T1000 (cell line): ENCODE data around the gene IRGQ.
A peak's percentile ranks its signal among the peaks of the same experiment; 100 is the strongest.
"Not testable (repeated sequence)": the region's sequence is repeated elsewhere in the genome, so short reads cannot be mapped to it uniquely, and the experiment has no call there.

Source experiments
- DNase-seq: peaks from one replicate; lab custom pipeline; 2025; ENCODE audit warnings: mixed read lengths; lab: John Stamatoyannopoulos, UW

IRGQ gene

DNA sequence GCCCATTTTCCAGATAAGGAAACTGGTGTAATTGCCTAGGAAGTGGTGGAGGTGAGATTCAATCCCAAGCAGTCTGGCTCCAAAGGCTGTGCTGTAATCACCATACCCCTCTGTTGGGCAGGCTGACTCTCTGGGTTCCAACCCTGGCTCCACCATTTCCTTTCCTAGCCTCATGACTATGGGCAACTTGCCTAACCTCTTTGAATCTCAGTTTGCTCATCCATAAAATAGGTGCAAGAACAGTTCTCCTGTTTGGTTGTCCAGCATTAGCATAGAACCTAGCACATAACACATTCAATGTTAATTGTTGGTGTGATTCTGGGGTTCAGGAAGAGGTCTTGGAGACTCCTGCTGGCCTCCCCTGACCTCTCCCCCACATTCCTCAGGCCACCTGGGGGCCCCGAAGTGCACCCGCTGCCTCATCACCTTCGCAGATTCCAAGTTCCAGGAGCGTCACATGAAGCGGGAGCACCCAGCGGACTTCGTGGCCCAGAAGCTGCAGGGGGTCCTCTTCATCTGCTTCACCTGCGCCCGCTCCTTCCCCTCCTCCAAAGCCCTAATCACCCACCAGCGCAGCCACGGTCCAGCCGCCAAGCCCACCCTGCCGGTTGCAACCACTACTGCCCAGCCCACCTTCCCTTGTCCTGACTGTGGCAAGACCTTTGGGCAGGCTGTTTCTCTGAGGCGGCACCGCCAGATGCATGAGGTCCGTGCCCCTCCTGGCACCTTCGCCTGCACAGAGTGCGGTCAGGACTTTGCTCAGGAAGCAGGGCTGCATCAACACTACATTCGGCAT is 2.7 kb upstream of the IRGQ start:
- DNase-seq = no peak

GRCh38 chr19:43597876-43598275 is 1.9 kb upstream of the IRGQ start:
- no peak for DNase-seq

GRCh38 chr19:43596842-43597461 is 1.0 kb upstream of the IRGQ start:
- no peak for DNase-seq

DNA sequence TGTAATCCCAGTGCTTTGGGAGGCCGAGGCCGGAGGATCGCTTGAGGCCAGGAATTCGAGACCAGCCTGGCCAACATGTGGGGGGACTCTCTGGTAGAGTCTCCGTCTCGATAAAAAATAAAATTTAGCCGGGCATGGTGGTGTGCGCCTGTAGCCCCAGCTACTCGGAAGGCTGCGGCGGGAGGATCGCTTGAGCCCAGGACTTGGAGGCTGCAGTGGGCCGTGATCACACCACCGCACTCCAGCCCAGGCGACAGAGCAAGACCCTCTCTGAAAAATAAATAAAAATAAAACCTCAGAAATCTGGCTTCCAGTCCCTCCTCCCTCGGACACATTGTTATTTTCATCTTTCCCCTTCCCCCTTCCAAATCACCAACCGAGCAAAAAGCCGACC is 332 bp downstream of the IRGQ start:
- peak; percentile 36 for DNase-seq

- peak; percentile 9 for DNase-seq
These were observed 977 bp downstream of the IRGQ start for GRCh38 chr19:43594710-43595604.

DNA sequence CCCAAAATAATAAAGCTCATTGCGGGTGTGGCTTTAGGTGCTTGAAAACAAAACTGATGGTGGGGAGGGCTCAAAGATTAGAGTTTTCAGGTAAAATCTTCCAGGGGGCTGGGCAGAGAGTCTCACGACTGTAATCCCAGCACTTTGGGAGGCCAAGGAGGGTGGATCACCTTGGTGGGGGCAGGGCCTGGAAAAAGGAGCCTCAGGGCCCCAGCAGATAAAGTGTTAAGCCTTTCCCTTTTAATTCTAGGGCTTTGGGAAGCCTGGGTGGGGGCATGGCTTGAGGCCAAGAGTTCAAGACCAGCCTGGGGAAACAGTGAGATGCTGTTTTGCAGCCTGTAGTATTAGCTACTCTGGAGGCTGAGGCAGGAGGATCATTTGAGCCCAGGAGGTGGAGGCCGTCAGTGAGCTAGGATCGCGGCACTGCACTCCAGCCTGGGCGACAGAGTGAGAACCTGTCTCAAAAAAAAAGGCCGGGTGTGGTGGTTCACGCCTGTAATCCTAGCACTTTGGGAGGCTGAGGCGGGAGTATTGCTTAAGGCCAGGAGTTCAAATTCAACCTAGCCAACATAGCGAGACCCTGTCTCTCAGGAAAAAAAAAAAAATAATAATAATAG is 1.7 kb downstream of the IRGQ start:
- DNase-seq = no peak

- DNase-seq = no peak
These were observed 3.1 kb downstream of the IRGQ start for GRCh38 chr19:43592800-43593350.

- DNase-seq = no peak
These were observed 3.8 kb downstream of the IRGQ start for GRCh38 chr19:43591904-43592772.

DNA sequence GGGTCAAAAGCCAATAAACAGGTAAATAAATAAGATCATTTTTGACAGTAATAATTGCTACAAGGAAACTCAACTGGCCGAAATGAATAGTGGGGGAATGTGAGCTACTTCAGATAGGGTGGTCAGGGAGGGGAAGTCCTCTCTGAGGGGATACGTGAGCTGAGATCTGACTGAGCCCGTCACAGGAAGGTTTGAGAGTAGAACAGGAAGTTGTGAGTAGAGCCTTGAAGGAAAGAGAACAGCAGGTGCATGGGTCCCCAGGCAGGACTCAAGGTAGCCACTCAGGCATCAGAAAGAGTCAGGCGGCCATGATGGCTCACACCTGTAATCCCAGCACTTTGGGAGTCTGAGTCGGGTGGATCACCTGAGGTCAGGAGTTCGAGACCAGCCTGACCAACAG is 6.3 kb downstream of the IRGQ start:
- DNase-seq = no peak

- no peak for DNase-seq
These were observed 6.7 kb downstream of the IRGQ start for GRCh38 chr19:43589277-43589676.

DNA sequence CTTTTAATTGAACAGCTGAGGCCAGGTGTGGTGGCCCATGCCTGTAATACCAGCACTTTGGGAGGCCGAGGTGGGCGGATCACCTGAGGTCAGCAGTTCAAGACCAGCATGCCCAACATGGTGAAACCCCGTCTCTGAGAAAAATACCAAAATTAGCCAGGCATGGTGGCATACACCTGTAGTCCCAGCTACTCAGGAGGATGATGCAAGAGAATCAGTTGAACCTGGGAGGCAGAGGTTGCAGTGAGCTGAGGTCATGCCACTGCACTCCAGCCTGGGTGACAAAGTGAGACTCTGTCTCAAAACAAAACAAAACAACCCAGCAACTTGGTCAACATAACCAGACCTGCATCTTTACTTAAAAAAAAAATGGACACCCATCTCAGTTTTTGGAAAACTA is 8.9 kb downstream of the IRGQ start:
- not testable (repeated sequence) for DNase-seq

- DNase-seq = no peak
These were observed 9.6 kb downstream of the IRGQ start for GRCh38 chr19:43586346-43586745.

DNA sequence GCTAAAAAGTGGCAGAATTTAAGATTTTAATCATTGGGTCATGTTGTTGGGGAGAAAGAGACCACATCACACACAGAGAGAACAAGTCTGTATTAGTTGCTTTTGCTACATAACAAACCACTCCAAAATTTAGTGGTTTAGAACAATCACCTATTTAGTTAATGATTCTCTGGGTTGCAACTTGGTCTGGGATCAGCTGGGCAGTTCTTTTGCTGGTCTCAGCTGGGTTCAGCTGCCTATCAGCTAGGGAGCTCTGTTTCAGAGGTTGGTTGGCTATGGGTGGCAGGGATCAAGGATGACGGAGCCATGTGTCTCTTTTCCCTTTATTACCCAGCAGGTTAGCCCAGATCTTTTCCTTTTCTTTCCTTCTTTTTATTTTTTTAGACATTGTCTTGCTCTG is 11.4 kb downstream of the IRGQ start:
- DNase-seq = no peak

- no peak for DNase-seq
These were observed 13.4 kb downstream of the IRGQ start for GRCh38 chr19:43582495-43582894.

GRCh38 chr19:43581467-43581866 is 14.5 kb downstream of the IRGQ start:
- no peak for DNase-seq

GRCh38 chr19:43578787-43579186 is 17.1 kb downstream of the IRGQ start:
- DNase-seq = no peak

GRCh38 chr19:43575955-43576878 is 19.7 kb downstream of the IRGQ start:
- DNase-seq = no peak

- DNase-seq = peak; percentile 90
These were observed 20.6 kb downstream of the IRGQ start, which contains the start of the genes PINLYP and XRCC1 for GRCh38 chr19:43575156-43575950. TSS of gene PINLYP (plus strand) at chr19:43575801. CDS start at chr19:43577192, 1,391 bp downstream. TSS of gene XRCC1 (minus strand) at chr19:43575527. CDS start at chr19:43575458, 69 bp downstream.
